ENCODE results near the gene RASA1. TPM values are rescaled to one million over a fixed set of nuclear protein-coding genes. Genes with fewer than 3 reads are reported as not detected.
A peak's percentile ranks its signal among the peaks of the same experiment; 100 is the strongest.

Gene RASA1
- total and polyA plus RNA-seq, 9 of the 15 experiments (the other 6 are each of a cell fraction or from before 2014, with no cell fraction given), result 3.2 to 17.3 (median 9.2) TPM

- no peaks in the 10 kb centered on the region; a peak in 1 of 5 replicates for H3K4me1 ChIP-seq (replicated peaks in 1 of 2; ENCODE audit: control insufficient read depth in 2 of 2, insufficient read depth in 2 of 2, low read length in 2 of 2)
- H2AFZ ChIP-seq (ENCODE audit: low read depth, low read length), result no peak overlapping the region
- no peaks in the 10 kb centered on the region for H3K9me1 ChIP-seq (ENCODE audit: control insufficient read depth, insufficient read depth, low read length)
- H3K27me3 ChIP-seq (ENCODE audit: control insufficient read depth in 2 of 2, insufficient read depth in 2 of 2, low read length in 2 of 2), result no peaks in the 10 kb centered on the region
- BruUV-seq (replicated peaks), result no TSS peak
- H4K20me1 ChIP-seq (replicated peaks; ENCODE audit: control insufficient read depth, insufficient read depth, low read length), result no peaks in the 10 kb centered on the region
- peaks cover 4% of the 10 kb centered on the region; the same call in 1 of the 3 replicates for H3K36me3 ChIP-seq (ENCODE audit: control insufficient read depth, insufficient read depth, low read length)
- no peak overlapping the region for H3K9ac ChIP-seq (ENCODE audit: insufficient read depth in 1 of 2, low read depth in 2 of 2, low read length in 2 of 2)
- no peaks in the 10 kb centered on the region for H3K9me3 ChIP-seq (replicated peaks; ENCODE audit: control insufficient read depth, insufficient read depth, low read depth, low read length)
- no peak overlapping the region for H3K4me3 ChIP-seq
- POLR2A ChIA-PET, result interaction anchor here (0.6 to 0.8 kb wide), 2 partner anchors 17 to 1493 kb away, joined by 3 read pairs; no protein-coding TSS in a partner anchor
- intact Hi-C loops (cut with micrococcal nuclease) (no loop called here), in situ Hi-C loops (cut with MboI) (no loop called here)
- H3K79me2 ChIP-seq (ENCODE audit: control insufficient read depth, insufficient read depth, low read length), result peaks cover 21% of the 10 kb centered on the region
- H3K27ac ChIP-seq (ENCODE audit: extremely low read depth, low read depth, low read length), result no peak overlapping the region
- WGBS (ENCODE audit: insufficient coverage, low coverage, missing lambda C conversion rate), result 76% methylated on average over 6 of the region's 6 CpGs
- 0 out of 3 replicates have a peak, but pooled peaks have one; percentile 28 for ATAC-seq
- DNase-seq (ENCODE audit: extremely low read depth in 1 of 4, low spot score in 3 of 4), result peak in 1 of 4 experiments; percentile 4
- FAIRE-seq, result no peak
- H3K4me2 ChIP-seq (ENCODE audit: insufficient read depth, low read length), result no peak overlapping the region
- CTCF ChIA-PET (ENCODE audit: low intra/inter-chr PET ratio), result no interaction called here
- TF ChIP-seq HDAC6 (IDR thresholded peaks at IDR 0.05; ENCODE audit: low read depth, low read length) (no peak), CBX1 (IDR thresholded peaks at IDR 0.05; ENCODE audit: low read depth) (no peak), NCOA2 (IDR thresholded peaks at IDR 0.05; ENCODE audit: partially characterized antibody in 2 of 2) (no peak), MIER1 (IDR thresholded peaks at IDR 0.05; ENCODE audit: low read depth) (no peak), TSC22D4 (tag; IDR thresholded peaks at IDR 0.05) (no peak), PBX2 (CRISPR knock-in tag; IDR thresholded peaks at IDR 0.05; ENCODE audit: low read depth) (no peak), PBX2 (tag; conservative IDR thresholded peaks at IDR 0.05; ENCODE audit: low read depth) (no peak), TCF7L2 (IDR thresholded peaks at IDR 0.05; ENCODE audit: low read depth, low read length) (no peak), WHSC1 (IDR thresholded peaks at IDR 0.05; ENCODE audit: low read length) (no peak), RB1 (IDR thresholded peaks at IDR 0.05; ENCODE audit: low read depth) (no peak), ATF1 (CRISPR knock-in tag; IDR thresholded peaks at IDR 0.05) (no peak), ATF1 (tag; IDR thresholded peaks at IDR 0.05) (no peak), CSDE1 (IDR thresholded peaks at IDR 0.05) (no peak), SNRNP70 (optimal IDR thresholded peaks at IDR 0.05; ENCODE audit: low read depth, low read length) (no peak), ILF3 (IDR thresholded peaks at IDR 0.05; ENCODE audit: borderline replicate concordance) (no peak)
- TF ChIP-seq, protein P1, sequence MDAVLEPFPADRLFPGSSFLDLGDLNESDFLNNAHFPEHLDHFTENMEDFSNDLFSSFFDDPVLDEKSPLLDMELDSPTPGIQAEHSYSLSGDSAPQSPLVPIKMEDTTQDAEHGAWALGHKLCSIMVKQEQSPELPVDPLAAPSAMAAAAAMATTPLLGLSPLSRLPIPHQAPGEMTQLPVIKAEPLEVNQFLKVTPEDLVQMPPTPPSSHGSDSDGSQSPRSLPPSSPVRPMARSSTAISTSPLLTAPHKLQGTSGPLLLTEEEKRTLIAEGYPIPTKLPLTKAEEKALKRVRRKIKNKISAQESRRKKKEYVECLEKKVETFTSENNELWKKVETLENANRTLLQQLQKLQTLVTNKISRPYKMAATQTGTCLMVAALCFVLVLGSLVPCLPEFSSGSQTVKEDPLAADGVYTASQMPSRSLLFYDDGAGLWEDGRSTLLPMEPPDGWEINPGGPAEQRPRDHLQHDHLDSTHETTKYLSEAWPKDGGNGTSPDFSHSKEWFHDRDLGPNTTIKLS (IDR thresholded peaks at IDR 0.05; ENCODE audit: borderline replicate concordance, low read depth), result no peak
- TF ChIP-seq, protein P2, sequence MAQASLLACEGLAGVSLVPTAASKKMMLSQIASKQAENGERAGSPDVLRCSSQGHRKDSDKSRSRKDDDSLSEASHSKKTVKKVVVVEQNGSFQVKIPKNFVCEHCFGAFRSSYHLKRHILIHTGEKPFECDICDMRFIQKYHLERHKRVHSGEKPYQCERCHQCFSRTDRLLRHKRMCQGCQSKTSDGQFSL (CRISPR knock-in tag; IDR thresholded peaks at IDR 0.05), result no peak
- TF ChIP-seq, protein P2 (tag; IDR thresholded peaks at IDR 0.05), result no peak
- TF ChIP-seq, protein P3, sequence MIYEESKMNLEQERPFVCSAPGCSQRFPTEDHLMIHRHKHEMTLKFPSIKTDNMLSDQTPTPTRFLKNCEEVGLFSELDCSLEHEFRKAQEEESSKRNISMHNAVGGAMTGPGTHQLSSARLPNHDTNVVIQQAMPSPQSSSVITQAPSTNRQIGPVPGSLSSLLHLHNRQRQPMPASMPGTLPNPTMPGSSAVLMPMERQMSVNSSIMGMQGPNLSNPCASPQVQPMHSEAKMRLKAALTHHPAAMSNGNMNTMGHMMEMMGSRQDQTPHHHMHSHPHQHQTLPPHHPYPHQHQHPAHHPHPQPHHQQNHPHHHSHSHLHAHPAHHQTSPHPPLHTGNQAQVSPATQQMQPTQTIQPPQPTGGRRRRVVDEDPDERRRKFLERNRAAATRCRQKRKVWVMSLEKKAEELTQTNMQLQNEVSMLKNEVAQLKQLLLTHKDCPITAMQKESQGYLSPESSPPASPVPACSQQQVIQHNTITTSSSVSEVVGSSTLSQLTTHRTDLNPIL (CRISPR knock-in tag; IDR thresholded peaks at IDR 0.05), result no peak
These were observed 32.5 kb downstream of the RASA1 start for GRCh38 chr5:87300176-87300575.

Measured in K562 (cell line).